SK-N-SH treated with all-trans-retinoic acid at 6 μM for 48 hours (cell line): ENCODE results near the gene ECHDC3.

Experiments used
- ARNTL ChIP-seq: fragments of 450-650 bp; formaldehyde crosslinking; IDR thresholded peaks from 2 replicates; pipeline ENCODE4 v1.5.0; 2020; ENCODE audit warnings: low read depth, mild to moderate bottlenecking, moderate library complexity, borderline replicate concordance
- BACH2 ChIP-seq: fragments of 250-450 bp; sonication (Bioruptor Pico); IDR thresholded peaks from 2 replicates; pipeline ENCODE4 v1.9.0; 2021; ENCODE audit warnings: mild to moderate bottlenecking, borderline replicate concordance
- OSR1 ChIP-seq: fragments of 250-450 bp; sonication (Bioruptor Pico); IDR thresholded peaks from 2 replicates; pipeline ENCODE4 v1.8.0; 2022; ENCODE audit warnings: moderate library complexity, mild to moderate bottlenecking, inconsistent platforms
- PPARA ChIP-seq: fragments of 250-450 bp; sonication (Bioruptor Pico); IDR thresholded peaks from 2 replicates; pipeline ENCODE4 v1.5.0; 2020; ENCODE audit warnings: mild to moderate bottlenecking, borderline replicate concordance
- RARB ChIP-seq: fragments of 250-450 bp; sonication (Bioruptor Pico); IDR thresholded peaks from 2 replicates; pipeline ENCODE4 v1.8.0; 2021; ENCODE audit warnings: mild to moderate bottlenecking, moderate library complexity
- ZFP3 ChIP-seq: fragments of 250-450 bp; sonication (Bioruptor Pico); IDR thresholded peaks from 2 replicates; pipeline ENCODE4 v1.5.0; 2020; ENCODE audit warnings: mild to moderate bottlenecking, moderate library complexity
- ZFP30 ChIP-seq: fragments of 450-650 bp; formaldehyde crosslinking; IDR thresholded peaks from 2 replicates; pipeline ENCODE4 v1.5.0; 2022; ENCODE audit warnings: mild to moderate bottlenecking, moderate library complexity
- ZNF70 ChIP-seq: fragments of 450-650 bp; formaldehyde crosslinking; IDR thresholded peaks from 2 replicates; pipeline ENCODE4 v1.5.0; 2020; ENCODE audit warnings: mild to moderate bottlenecking, moderate library complexity
- TF ChIP-seq, protein P1 (sequence below): fragments of 250-450 bp; sonication (Bioruptor Pico); IDR thresholded peaks from 2 replicates; pipeline ENCODE4 v1.5.1; 2020; ENCODE audit warnings: low read depth, mild to moderate bottlenecking, moderate library complexity
- TF ChIP-seq, protein P2 (sequence below): fragments of 250-450 bp; sonication (Bioruptor Pico); IDR thresholded peaks from 2 replicates; pipeline ENCODE4 v1.8.0; 2020; ENCODE audit warnings: mild to moderate bottlenecking, moderate library complexity, borderline replicate concordance

DNA sequence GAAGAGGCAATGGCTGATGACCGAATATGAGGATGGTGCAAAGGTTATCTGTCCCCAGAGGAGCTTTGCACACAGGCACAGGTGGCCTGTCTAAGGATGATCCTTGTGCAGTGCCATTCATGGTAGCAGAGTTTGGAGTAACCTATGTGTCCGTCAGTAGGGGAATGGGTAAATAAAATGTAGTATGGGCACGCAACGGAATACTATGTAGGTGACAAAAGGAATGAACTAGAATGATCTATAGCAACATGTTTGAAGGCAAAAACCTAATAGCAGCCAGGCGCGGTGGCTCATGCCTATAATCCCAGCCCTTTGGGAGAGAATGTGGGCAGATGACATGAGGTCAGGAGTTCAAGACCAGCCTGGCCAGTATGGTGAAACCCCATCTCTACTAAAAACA lies 41.6 kb upstream of the ECHDC3 start:
- TF ChIP-seq, protein P1, sequence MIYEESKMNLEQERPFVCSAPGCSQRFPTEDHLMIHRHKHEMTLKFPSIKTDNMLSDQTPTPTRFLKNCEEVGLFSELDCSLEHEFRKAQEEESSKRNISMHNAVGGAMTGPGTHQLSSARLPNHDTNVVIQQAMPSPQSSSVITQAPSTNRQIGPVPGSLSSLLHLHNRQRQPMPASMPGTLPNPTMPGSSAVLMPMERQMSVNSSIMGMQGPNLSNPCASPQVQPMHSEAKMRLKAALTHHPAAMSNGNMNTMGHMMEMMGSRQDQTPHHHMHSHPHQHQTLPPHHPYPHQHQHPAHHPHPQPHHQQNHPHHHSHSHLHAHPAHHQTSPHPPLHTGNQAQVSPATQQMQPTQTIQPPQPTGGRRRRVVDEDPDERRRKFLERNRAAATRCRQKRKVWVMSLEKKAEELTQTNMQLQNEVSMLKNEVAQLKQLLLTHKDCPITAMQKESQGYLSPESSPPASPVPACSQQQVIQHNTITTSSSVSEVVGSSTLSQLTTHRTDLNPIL (CRISPR knock-in tag) = no peak
- TF ChIP-seq ZFP30 (CRISPR knock-in tag) = no peak
- no peak for TF ChIP-seq PPARA
- TF ChIP-seq BACH2 = no peak
- no peak for TF ChIP-seq ZFP3 (CRISPR knock-in tag)
- no peak for TF ChIP-seq OSR1
- TF ChIP-seq ARNTL = no peak
- no peak for TF ChIP-seq RARB (CRISPR knock-in tag)
- TF ChIP-seq ZNF70 = no peak
- TF ChIP-seq, protein P2, sequence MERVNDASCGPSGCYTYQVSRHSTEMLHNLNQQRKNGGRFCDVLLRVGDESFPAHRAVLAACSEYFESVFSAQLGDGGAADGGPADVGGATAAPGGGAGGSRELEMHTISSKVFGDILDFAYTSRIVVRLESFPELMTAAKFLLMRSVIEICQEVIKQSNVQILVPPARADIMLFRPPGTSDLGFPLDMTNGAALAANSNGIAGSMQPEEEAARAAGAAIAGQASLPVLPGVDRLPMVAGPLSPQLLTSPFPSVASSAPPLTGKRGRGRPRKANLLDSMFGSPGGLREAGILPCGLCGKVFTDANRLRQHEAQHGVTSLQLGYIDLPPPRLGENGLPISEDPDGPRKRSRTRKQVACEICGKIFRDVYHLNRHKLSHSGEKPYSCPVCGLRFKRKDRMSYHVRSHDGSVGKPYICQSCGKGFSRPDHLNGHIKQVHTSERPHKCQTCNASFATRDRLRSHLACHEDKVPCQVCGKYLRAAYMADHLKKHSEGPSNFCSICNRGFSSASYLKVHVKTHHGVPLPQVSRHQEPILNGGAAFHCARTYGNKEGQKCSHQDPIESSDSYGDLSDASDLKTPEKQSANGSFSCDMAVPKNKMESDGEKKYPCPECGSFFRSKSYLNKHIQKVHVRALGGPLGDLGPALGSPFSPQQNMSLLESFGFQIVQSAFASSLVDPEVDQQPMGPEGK (CRISPR knock-in tag) = no peak
